Stromal cell of bone marrow (primary cell): Measurements from ENCODE around the gene GRIK4.

ENCODE experiments used
- DNase-seq: peaks from one replicate; pipeline ENCODE4 v3.0.0-alpha.2; 2012; ENCODE audit warnings: low read depth

The GRIK4 gene

GRCh38 chr11:120952461-120953434, 441.2 kb downstream of the GRIK4 start:
- peak; percentile 54 for DNase-seq

GRCh38 chr11:120954381-120954780, 442.8 kb downstream of the GRIK4 start:
- no peak for DNase-seq

GRCh38 chr11:120956710-120957495, 445.4 kb downstream of the GRIK4 start:
- no peak for DNase-seq

GRCh38 chr11:120958185-120958584, 446.6 kb downstream of the GRIK4 start:
- DNase-seq = no peak

- DNase-seq = no peak
Measured at GRCh38 chr11:120959189-120959588, 447.6 kb downstream of the GRIK4 start.

GRCh38 chr11:120964857-120965256, 453.3 kb downstream of the GRIK4 start:
- DNase-seq = no peak

GRCh38 chr11:120966840-120967239, 455.3 kb downstream of the GRIK4 start:
- DNase-seq = no peak

- DNase-seq = no peak
Measured at GRCh38 chr11:120969993-120970392, 458.4 kb downstream of the GRIK4 start.

GRCh38 chr11:120971825-120972224, 460.3 kb downstream of the GRIK4 start:
- no peak for DNase-seq

GRCh38 chr11:120972621-120973020, 461.1 kb downstream of the GRIK4 start:
- DNase-seq = no peak

GRCh38 chr11:120973501-120973900, 462.0 kb downstream of the GRIK4 start:
- DNase-seq = no peak

GRCh38 chr11:120974466-120974865, 462.9 kb downstream of the GRIK4 start:
- DNase-seq = no peak

GRCh38 chr11:120974965-120975364, 463.4 kb downstream of the GRIK4 start:
- no peak for DNase-seq

- DNase-seq = peak; percentile 33
Measured at GRCh38 chr11:120977266-120978137, 466.0 kb downstream of the GRIK4 start.

GRCh38 chr11:120978701-120979100, 467.2 kb downstream of the GRIK4 start:
- no peak for DNase-seq

GRCh38 chr11:120985718-120986569, 474.4 kb downstream of the GRIK4 start:
- no peak for DNase-seq

- no peak for DNase-seq
Measured at GRCh38 chr11:120988603-120989002, 477.1 kb downstream of the GRIK4 start.

GRCh38 chr11:120991830-120992686, 480.5 kb downstream of the GRIK4 start:
- no peak for DNase-seq

GRCh38 chr11:120994091-120994859, 482.7 kb downstream of the GRIK4 start:
- no peak for DNase-seq
